Left lung (tissue), 10 donors: ENCODE measurements around the gene NEGR1. TPM values are rescaled to one million over a fixed set of nuclear protein-coding genes. Genes with fewer than 3 reads are reported as not detected.

Experiments
- ATAC-seq: fragments of 200-7000 bp; cut with Tn5 transposase; one replicate; pipeline ENCODE4 v1.9.1; 2020; ENCODE audit warnings: moderate library complexity
- DNase-seq, 4 donors: peaks; one replicate each; pipeline ENCODE4 v3.0.0-alpha.2; 2013 to 2020
- H3K27ac ChIP-seq, 2 donors: fragments of 200-600 bp; sonication (generic) in 1 of 2; one replicate each; pipeline versions ENCODE4 v1.5.0 to v1.8.0; 2020 to 2021
- H3K27me3 ChIP-seq, 2 donors: fragments of 200-600 bp; sonication (generic) in 1 of 2; one replicate each; pipeline versions ENCODE4 v1.5.0 to v1.8.0; 2020 to 2021
- H3K36me3 ChIP-seq, 2 donors: fragments of 200-600 bp; sonication (generic) in 1 of 2; one replicate each; pipeline versions ENCODE4 v1.5.0 to v1.8.0; 2020 to 2021
- H3K4me1 ChIP-seq, 2 donors: fragments of 200-600 bp; one replicate each; pipeline ENCODE4 v1.8.0; 2021
- H3K4me3 ChIP-seq, 2 donors: fragments of 200-600 bp; sonication (generic) in 1 of 2; one replicate each; pipeline versions ENCODE4 v1.5.0 to v1.8.0; 2020 to 2021; ENCODE audit warnings: mild to moderate bottlenecking in 1 of 2
- H3K9me3 ChIP-seq, 2 donors: fragments of 200-600 bp; sonication (generic) in 1 of 2; one replicate each; pipeline versions ENCODE4 v1.5.0 to v1.8.0; 2020 to 2021
- intact Hi-C, 2 donors: fragments of 100-400 bp; cut with DNase I; formaldehyde crosslinking; loops; one replicate each; pipeline versions ENCODE4 v1.11.2 to v1.14.2; 2022
- polyA plus RNA-seq, 6 donors: library from polyadenylated mRNA; unstranded; fragments of 120-200 nt; gene quantifications; one replicate each; pipeline ENCODE4 v1.2.1, GENCODE V29; 2013; ENCODE audit not compliant: insufficient read length in 6 of 6
- total RNA-seq, 2 donors: library from RNA; stranded (reverse); fragmentation: NEBNext Ultra II Directional; extraction: Animal tissue kit (Norgen Biotek cat#: 25700); gene quantifications; one replicate each; pipeline ENCODE4 v1.2.1, GENCODE V29; 2021
- TF ChIP-seq, protein P1 (sequence below), 2 donors: fragments of 200-600 bp; sonication (generic) in 1 of 2; IDR thresholded peaks; one replicate each; pipeline versions ENCODE4 v1.5.0 to v1.8.0; 2021; ENCODE audit warnings: antibody characterized with exemption in 2 of 2
- donor health status: DM: no; HTN: yes; CAD: no.
- donor health status: DM: no; HTN: no; CAD: no.

NEGR1 gene
- total and polyA plus RNA-seq, 8 donors, result 2.4 to 5.7 (median 3.5) TPM

DNA sequence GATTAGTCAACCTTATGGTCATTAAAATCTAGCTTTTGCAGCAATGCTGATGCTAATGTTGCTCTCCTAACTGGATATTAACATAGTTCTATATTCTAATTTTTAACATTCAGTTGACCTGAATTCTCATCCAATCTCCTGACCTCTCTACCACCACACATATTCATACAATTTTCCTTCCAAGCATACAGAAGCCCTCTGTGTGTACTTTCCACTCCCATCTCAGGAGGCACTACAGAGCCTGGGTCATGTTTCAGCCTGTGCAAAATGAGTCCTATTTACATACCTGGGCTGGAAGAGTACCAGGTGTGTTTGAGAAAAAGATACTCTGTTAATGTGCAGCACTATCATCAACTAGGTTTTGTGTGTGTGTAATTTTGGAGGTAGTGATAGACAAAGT lies 486.3 kb downstream of the NEGR1 start:
- Histone ChIP-seq H3K27ac (no peak overlapping the region), H3K4me3 (no peak overlapping the region), H3K9me3 (no peaks in the 10 kb centered on the region), H3K4me1 (no peaks in the 10 kb centered on the region), H3K36me3 (no peaks in the 10 kb centered on the region), H3K27me3 (no peaks in the 10 kb centered on the region)
- TF ChIP-seq, protein P1, sequence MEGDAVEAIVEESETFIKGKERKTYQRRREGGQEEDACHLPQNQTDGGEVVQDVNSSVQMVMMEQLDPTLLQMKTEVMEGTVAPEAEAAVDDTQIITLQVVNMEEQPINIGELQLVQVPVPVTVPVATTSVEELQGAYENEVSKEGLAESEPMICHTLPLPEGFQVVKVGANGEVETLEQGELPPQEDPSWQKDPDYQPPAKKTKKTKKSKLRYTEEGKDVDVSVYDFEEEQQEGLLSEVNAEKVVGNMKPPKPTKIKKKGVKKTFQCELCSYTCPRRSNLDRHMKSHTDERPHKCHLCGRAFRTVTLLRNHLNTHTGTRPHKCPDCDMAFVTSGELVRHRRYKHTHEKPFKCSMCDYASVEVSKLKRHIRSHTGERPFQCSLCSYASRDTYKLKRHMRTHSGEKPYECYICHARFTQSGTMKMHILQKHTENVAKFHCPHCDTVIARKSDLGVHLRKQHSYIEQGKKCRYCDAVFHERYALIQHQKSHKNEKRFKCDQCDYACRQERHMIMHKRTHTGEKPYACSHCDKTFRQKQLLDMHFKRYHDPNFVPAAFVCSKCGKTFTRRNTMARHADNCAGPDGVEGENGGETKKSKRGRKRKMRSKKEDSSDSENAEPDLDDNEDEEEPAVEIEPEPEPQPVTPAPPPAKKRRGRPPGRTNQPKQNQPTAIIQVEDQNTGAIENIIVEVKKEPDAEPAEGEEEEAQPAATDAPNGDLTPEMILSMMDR (IDR thresholded peaks at IDR 0.05), result no peak
- ATAC-seq (peak; percentile 65), DNase-seq (no peak)
- intact Hi-C loops, result no loop called here

DNA sequence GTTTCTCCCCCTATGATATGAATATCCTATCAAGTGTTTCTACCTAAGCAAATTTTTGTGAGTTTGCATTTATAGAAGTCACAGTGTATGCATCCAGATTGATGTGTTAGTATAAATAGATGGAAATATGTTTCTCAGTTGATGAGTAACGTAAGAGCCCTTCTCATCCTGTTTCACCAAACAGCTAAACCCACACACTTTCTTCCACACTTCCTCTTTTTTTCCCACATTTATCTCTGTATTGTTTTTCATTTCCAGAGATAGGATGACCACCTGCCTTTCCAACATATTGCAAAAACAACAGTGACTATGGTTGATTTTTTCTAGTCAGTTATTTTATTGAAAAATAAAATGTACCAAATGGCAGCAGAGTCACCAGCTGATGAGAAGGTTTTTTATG lies 490.1 kb downstream of the NEGR1 start:
- H3K36me3 ChIP-seq, result no peaks in the 10 kb centered on the region
- H3K27me3 ChIP-seq, result no peaks in the 10 kb centered on the region
- intact Hi-C loops, result no loop called here
- H3K27ac ChIP-seq, result no peak overlapping the region
- H3K4me3 ChIP-seq, result no peak overlapping the region
- DNase-seq (no peak), ATAC-seq (no peak)
- H3K4me1 ChIP-seq, result no peaks in the 10 kb centered on the region
- TF ChIP-seq, protein P1 (IDR thresholded peaks at IDR 0.05), result no peak
- H3K9me3 ChIP-seq, result no peaks in the 10 kb centered on the region

DNA sequence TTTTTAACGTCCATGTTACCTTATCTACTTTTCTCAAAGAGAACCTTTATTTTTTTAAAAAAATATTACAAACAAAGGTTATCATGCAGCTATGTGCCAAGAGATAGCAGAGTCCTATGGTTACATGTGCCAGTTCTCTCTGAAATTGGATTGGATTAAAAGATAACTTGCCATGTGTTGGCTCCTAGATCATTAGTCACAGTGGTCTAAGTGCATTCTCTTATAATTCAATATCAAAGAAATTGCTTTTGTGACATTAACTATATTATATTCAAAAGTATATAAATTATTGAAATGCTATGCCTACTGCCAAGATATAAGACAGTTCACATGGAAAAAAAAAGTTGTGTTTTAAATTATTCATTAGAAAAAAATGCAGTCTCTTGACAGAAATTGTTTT lies 494.2 kb downstream of the NEGR1 start:
- TF ChIP-seq, protein P1 (IDR thresholded peaks at IDR 0.05), result no peak
- Histone ChIP-seq H3K4me1 (no peaks in the 10 kb centered on the region), H3K9me3 (no peaks in the 10 kb centered on the region), H3K4me3 (no peak overlapping the region), H3K27me3 (no peaks in the 10 kb centered on the region), H3K27ac (no peak overlapping the region), H3K36me3 (no peaks in the 10 kb centered on the region)
- ATAC-seq, result no peak
- no peak for DNase-seq
- intact Hi-C loops, result no loop called here

DNA sequence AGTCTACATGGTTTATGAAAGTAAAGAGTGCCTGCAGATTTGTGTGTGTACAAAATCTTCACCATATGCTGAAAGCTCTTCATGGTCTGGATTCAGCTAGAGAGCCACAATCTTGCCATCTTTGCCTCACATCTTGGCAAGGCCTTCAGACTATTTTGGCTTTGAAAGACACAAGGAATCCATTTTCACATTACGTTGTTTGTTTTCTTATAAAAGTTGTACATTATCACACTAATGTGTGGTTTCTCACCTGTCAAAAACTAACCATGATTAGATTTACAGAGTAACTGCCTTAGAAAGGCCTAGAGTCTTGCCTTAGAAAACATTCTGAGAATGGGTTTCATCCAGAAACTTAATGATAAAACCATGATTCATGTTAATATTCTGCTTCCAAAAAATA lies 494.6 kb downstream of the NEGR1 start:
- no peak for ATAC-seq
- intact Hi-C loops, result no loop called here

DNA sequence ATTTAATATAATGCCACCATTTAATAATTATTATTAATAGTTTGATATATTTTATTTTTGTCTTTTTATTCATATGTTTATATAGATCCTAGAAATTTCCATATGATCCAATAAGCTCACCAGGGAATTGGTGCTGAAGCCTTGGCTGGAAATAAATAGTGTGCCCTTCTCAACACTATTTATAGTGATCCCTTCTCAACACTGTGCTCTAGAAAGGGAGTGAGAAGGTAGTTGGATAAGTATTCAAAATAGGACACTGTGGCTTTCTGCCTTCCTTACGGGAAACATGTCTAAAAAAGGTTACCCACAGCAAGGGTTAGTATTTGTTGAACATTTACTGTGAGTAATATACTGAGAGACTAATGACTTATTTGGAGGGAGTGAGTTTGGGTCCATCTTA lies 496.1 kb downstream of the NEGR1 start:
- Histone ChIP-seq H3K4me3 (no peak overlapping the region), H3K9me3 (no peaks in the 10 kb centered on the region), H3K27ac (no peak overlapping the region), H3K36me3 (no peaks in the 10 kb centered on the region), H3K4me1 (no peaks in the 10 kb centered on the region), H3K27me3 (no peaks in the 10 kb centered on the region)
- TF ChIP-seq, protein P1 (IDR thresholded peaks at IDR 0.05), result no peak
- DNase-seq, result no peak
- ATAC-seq, result no peak
- intact Hi-C loops, result no loop called here

More for the DNA sequence above, 494.6 kb downstream of the NEGR1 start:
- Histone ChIP-seq H3K27me3 (no peaks in the 10 kb centered on the region), H3K4me1 (no peaks in the 10 kb centered on the region), H3K27ac (no peak overlapping the region), H3K4me3 (no peak overlapping the region), H3K9me3 (no peaks in the 10 kb centered on the region), H3K36me3 (no peaks in the 10 kb centered on the region)
- no peak for DNase-seq
- TF ChIP-seq, protein P1 (IDR thresholded peaks at IDR 0.05), result no peak
